Lung (tissue), 12 donors: Measurements from ENCODE around the gene CFAP58. TPM values are rescaled to one million over a fixed set of nuclear protein-coding genes. Genes with fewer than 3 reads are reported as not detected.

ENCODE experiments used
- ATAC-seq: fragments of 200-7000 bp; cut with Tn5 transposase; one replicate; pipeline ENCODE4 v1.9.1; 2020; ENCODE audit warnings: moderate number of reproducible peaks; ENCODE audit not compliant: insufficient read depth, low FRiP score
- DNase-seq, 3 donors: peaks; one replicate each; pipeline ENCODE4 v3.0.0-alpha.2; 2013 to 2017
- H3K27ac ChIP-seq, 2 donors: one replicate each; pipeline ENCODE4 v1.5.1; 2013; ENCODE audit warnings: mild to moderate bottlenecking in 2 of 2, moderate library complexity in 2 of 2, control low read depth in 1 of 2, inconsistent platforms in 1 of 2, low read depth in 1 of 2, low read length in 1 of 2
- H3K27me3 ChIP-seq, 3 donors: one replicate each; pipeline ENCODE4 v1.5.1; 2013; ENCODE audit warnings: low read length in 2 of 3; ENCODE audit not compliant: control insufficient read depth in 3 of 3, insufficient read depth in 3 of 3
- H3K36me3 ChIP-seq, 4 donors: one replicate each; pipeline ENCODE4 v1.5.1; 2013; ENCODE audit warnings: low read length in 4 of 4, mild to moderate bottlenecking in 1 of 4, moderate library complexity in 1 of 4; ENCODE audit not compliant: control insufficient read depth in 4 of 4, insufficient read depth in 4 of 4
- H3K4me1 ChIP-seq, 5 donors: one replicate each; pipeline ENCODE4 v1.5.1; 2013; ENCODE audit warnings: low read length in 5 of 5, mild to moderate bottlenecking in 2 of 5, moderate library complexity in 1 of 5; ENCODE audit not compliant: control insufficient read depth in 5 of 5, insufficient read depth in 5 of 5
- H3K4me3 ChIP-seq: one replicate; pipeline ENCODE4 v1.5.1; 2013; ENCODE audit warnings: mild to moderate bottlenecking, control low read depth, moderate library complexity
- H3K9ac ChIP-seq, 2 donors: one replicate each; pipeline ENCODE4 v1.5.1; 2013; ENCODE audit warnings: low read length in 2 of 2, control low read depth in 1 of 2; ENCODE audit not compliant: insufficient read depth in 1 of 2
- H3K9me3 ChIP-seq, 4 donors: one replicate each; pipeline ENCODE4 v1.5.1; 2013; ENCODE audit warnings: low read length in 3 of 4, mild to moderate bottlenecking in 1 of 4, moderate library complexity in 1 of 4; ENCODE audit not compliant: control insufficient read depth in 4 of 4, insufficient read depth in 3 of 4
- CTCF ChIP-seq: IDR thresholded peaks from 2 replicates; pipeline ENCODE4 v1.5.1; 2012; ENCODE audit warnings: mild to moderate bottlenecking; ENCODE audit errors: control extremely low read depth, extremely low read depth
- WGBS, 2 donors: extraction: QIAGEN DNeasy Blood & Tissue Kit; methylation state at CpG; one replicate each; pipeline ENCODE4 v1.1.7; 2013; 5-methylcytosine and 5-hydroxymethylcytosine counted together
- polyA plus RNA-seq, 2 donors: library from polyadenylated mRNA; stranded (reverse); fragments of 200-250 nt; gene quantifications; one replicate each; pipeline ENCODE4 v1.2.1, GENCODE V29; 2013
- total RNA-seq, 2 donors: library from RNA; depleted of rRNA in 1 of 2; stranded (reverse); fragments of >200 nt in 1 of 2; gene quantifications; one replicate each; pipeline ENCODE4 v1.2.1, GENCODE V29; 2014 to 2021
- donor health status: control.
- donor health status: control.
- donor health status: Bipolar disorder and iron deficiency.
- donor health status: healthy.
- donor health status: DM: yes; HTN: yes; CAD: no.

Gene CFAP58
- total and polyA plus RNA-seq, 4 donors: 1.4 to 5.4 (median 3.6) TPM

GRCh38 chr10:104441329-104442000, 87.8 kb downstream of the CFAP58 start:
- ATAC-seq: no peak
- WGBS, 2 donors: 19 to 33% methylated on average over 5 of the region's 5 CpGs
- Histone ChIP-seq H3K36me3 (no peaks in the 10 kb centered on the region), H3K9me3 (peaks cover 0 to under 1% (median 0%) of the 10 kb centered on the region in 4 donors), H3K9ac (no peak overlapping the region), H3K4me3 (no peak overlapping the region), H3K27ac (no peak overlapping the region), H3K27me3 (no peaks in the 10 kb centered on the region), H3K4me1 (peaks cover 0 to 9% (median 0%) of the 10 kb centered on the region in 5 donors)
- peak; percentile 36 to 84 (median 76) for DNase-seq
- no peak for TF ChIP-seq CTCF

GRCh38 chr10:104445359-104445758, 91.7 kb downstream of the CFAP58 start:
- Histone ChIP-seq H3K4me1 (peaks cover 0 to 9% (median 0%) of the 10 kb centered on the region in 5 donors), H3K27ac (no peak overlapping the region), H3K36me3 (peaks cover 0 to 3% (median 0%) of the 10 kb centered on the region in 4 donors), H3K27me3 (no peaks in the 10 kb centered on the region), H3K9me3 (no peaks in the 10 kb centered on the region), H3K9ac (no peak overlapping the region), H3K4me3 (no peak overlapping the region)
- ATAC-seq: no peak
- DNase-seq: no peak
- TF ChIP-seq CTCF: no peak
- 80 to 100% methylated on average over 1 of the region's 1 CpG for WGBS, 2 donors

- H3K4me3 ChIP-seq: no peak overlapping the region
- TF ChIP-seq CTCF: no peak
- DNase-seq: no peak
- H3K9me3 ChIP-seq: no peaks in the 10 kb centered on the region
- WGBS, 2 donors: 63 to 79% methylated on average over 1 of the region's 1 CpG
- no peak for ATAC-seq
- H3K27ac ChIP-seq: no peak overlapping the region
- H3K9ac ChIP-seq: no peak overlapping the region
- H3K4me1 ChIP-seq: peaks cover 0 to 8% (median 0%) of the 10 kb centered on the region in 5 donors
- H3K36me3 ChIP-seq: peaks cover 0 to 3% (median 0%) of the 10 kb centered on the region in 4 donors
- no peaks in the 10 kb centered on the region for H3K27me3 ChIP-seq
Observed at GRCh38 chr10:104446151-104446550, 92.5 kb downstream of the CFAP58 start.
